ENCODE results near the gene BOLA3.
"Not testable (repeated sequence)": the region's sequence is repeated elsewhere in the genome, so short reads cannot be mapped to it uniquely, and the experiment has no call there.

BOLA3 gene

GRCh38 chr2:74102516-74102915 is 45.2 kb downstream of the BOLA3 start:
- no peak for DNase-seq (ENCODE audit: low read depth in 2 of 2)

- no peak for DNase-seq (ENCODE audit: low read depth in 2 of 2)
These were observed 46.0 kb downstream of the BOLA3 start for GRCh38 chr2:74101574-74102300.

- DNase-seq (ENCODE audit: low read depth in 2 of 2), result no peak
These were observed 47.2 kb downstream of the BOLA3 start for GRCh38 chr2:74100254-74101216.

GRCh38 chr2:74099835-74100234 is 47.9 kb downstream of the BOLA3 start:
- no peak for DNase-seq (ENCODE audit: low read depth in 2 of 2)

- no peak for DNase-seq (ENCODE audit: low read depth in 2 of 2)
These were observed 48.4 kb downstream of the BOLA3 start for GRCh38 chr2:74099271-74099670.

- DNase-seq (ENCODE audit: low read depth in 2 of 2), result no peak
These were observed 50.1 kb downstream of the BOLA3 start for GRCh38 chr2:74097574-74097973.

- no peak for DNase-seq (ENCODE audit: low read depth in 2 of 2)
These were observed 51.7 kb downstream of the BOLA3 start for GRCh38 chr2:74096052-74096451.

- no peak for DNase-seq (ENCODE audit: low read depth in 2 of 2)
These were observed 52.1 kb downstream of the BOLA3 start for GRCh38 chr2:74095632-74096031.

- DNase-seq (ENCODE audit: low read depth in 2 of 2), result no peak
These were observed 53.4 kb downstream of the BOLA3 start for GRCh38 chr2:74094291-74094690.

- no peak for DNase-seq (ENCODE audit: low read depth in 2 of 2)
These were observed 53.9 kb downstream of the BOLA3 start for GRCh38 chr2:74093840-74094239.

- DNase-seq (ENCODE audit: low read depth in 2 of 2), result no peak
These were observed 54.3 kb downstream of the BOLA3 start for GRCh38 chr2:74093426-74093825.

- DNase-seq (ENCODE audit: low read depth in 2 of 2), result no peak
These were observed 55.4 kb downstream of the BOLA3 start for GRCh38 chr2:74092275-74092674.

- no peak for DNase-seq (ENCODE audit: low read depth in 2 of 2)
These were observed 56.3 kb downstream of the BOLA3 start for GRCh38 chr2:74091391-74091790.

GRCh38 chr2:74089816-74090745 is 57.6 kb downstream of the BOLA3 start:
- DNase-seq (ENCODE audit: low read depth in 2 of 2), result no peak

GRCh38 chr2:74088676-74089075 is 59.0 kb downstream of the BOLA3 start:
- DNase-seq (ENCODE audit: low read depth in 2 of 2), result not testable (repeated sequence)

- DNase-seq (ENCODE audit: low read depth in 2 of 2), result no peak
These were observed 60.0 kb downstream of the BOLA3 start for GRCh38 chr2:74087696-74088095.

GRCh38 chr2:74086021-74086420 is 61.7 kb downstream of the BOLA3 start:
- DNase-seq (ENCODE audit: low read depth in 2 of 2), result no peak
